K562 (cell line): ENCODE measurements around the gene CACTIN. TPM values are rescaled to one million over a fixed set of nuclear protein-coding genes. Genes with fewer than 3 reads are reported as not detected.
A peak's percentile ranks its signal among the peaks of the same experiment; 100 is the strongest.

Experiments used
- CBX8 ChIP-seq: fragments of 200-600 bp; sonication (generic); IDR thresholded peaks from 2 replicates; pipeline ENCODE4 v1.6.1; 2012; ENCODE audit warnings: borderline replicate concordance, mixed run types, low read depth, mild to moderate bottlenecking, moderate library complexity, mixed read lengths, low read length, control low read depth, inconsistent platforms; ENCODE audit not compliant: poor library complexity, severe bottlenecking; ENCODE audit errors: extremely low read depth
- CHD4 ChIP-seq: fragments of 200-600 bp; sonication (generic); IDR thresholded peaks from 3 replicates; pipeline ENCODE4 v1.6.1; 2012; ENCODE audit warnings: low read depth, mild to moderate bottlenecking, mixed read lengths, low read length, inconsistent platforms; ENCODE audit not compliant: insufficient read depth, insufficient replicate concordance, poor library complexity, severe bottlenecking
- CREB1 ChIP-seq, 2 experiments: sonication (generic) in 1 of 2; formaldehyde crosslinking in 1 of 2; IDR thresholded peaks; 2 replicates each; pipeline versions ENCODE4 v1.6.1 to v1.8.0; 2012 to 2022; ENCODE audit warnings: inconsistent platforms in 1 of 2, mild to moderate bottlenecking in 1 of 2, missing genetic modification reagents in 1 of 2, moderate library complexity in 1 of 2
- ELF1 ChIP-seq: fragments of 200-800 bp; sonication (Bioruptor generic); IDR thresholded peaks from 2 replicates; pipeline ENCODE4 v1.6.1; 2016; ENCODE audit warnings: missing genetic modification characterization, missing compliant biosample characterization
- ELK3 ChIP-seq: fragments of 450-650 bp; formaldehyde crosslinking; IDR thresholded peaks from 2 replicates; pipeline ENCODE4 v1.4.0; 2020; ENCODE audit warnings: mild to moderate bottlenecking
- KDM1A ChIP-seq, 2 experiments: fragments of 450-650 bp; IDR thresholded peaks; 2 replicates each; pipeline ENCODE4 v1.6.1; 2016; ENCODE audit warnings: mild to moderate bottlenecking in 2 of 2
- MEF2D ChIP-seq: conservative IDR thresholded peaks from 2 replicates; pipeline ENCODE4 v1.6.1; 2016; ENCODE audit warnings: low read depth, missing genetic modification characterization, missing compliant biosample characterization
- NR2F6 ChIP-seq: fragments of 450-650 bp; formaldehyde crosslinking; IDR thresholded peaks from 2 replicates; pipeline ENCODE4 v1.4.0; 2020; ENCODE audit warnings: mild to moderate bottlenecking
- NR4A1 ChIP-seq, 2 experiments: fragments of 250-450 bp in 1 of 2; fragments of 450-650 bp in 1 of 2; sonication (Bioruptor Pico) in 1 of 2; IDR thresholded peaks; 2 replicates each; pipeline versions ENCODE4 v1.4.0 to v1.6.1; 2016 to 2020; ENCODE audit warnings: mild to moderate bottlenecking in 2 of 2, missing compliant biosample characterization in 1 of 2, missing genetic modification characterization in 1 of 2, moderate library complexity in 1 of 2
- PBX2 ChIP-seq, 2 experiments: IDR thresholded peaks in 1 of 2; conservative IDR thresholded peaks in 1 of 2; 2 replicates each; pipeline ENCODE4 v1.6.1; 2016; ENCODE audit warnings: low read depth in 2 of 2, mild to moderate bottlenecking in 1 of 2, missing compliant biosample characterization in 1 of 2, missing genetic modification characterization in 1 of 2, moderate library complexity in 1 of 2
- SMARCA4 ChIP-seq: fragments of 450-650 bp; IDR thresholded peaks from 2 replicates; pipeline ENCODE4 v1.6.1; 2016
- TBL1XR1 ChIP-seq, 2 experiments: IDR thresholded peaks; 2 replicates each; pipeline ENCODE4 v1.6.1; 2012; ENCODE audit warnings: improper control_type of control experiment in 2 of 2, low read length in 2 of 2, mild to moderate bottlenecking in 1 of 2
- ZFP30 ChIP-seq: fragments of 250-450 bp; sonication (Bioruptor Pico); IDR thresholded peaks from 2 replicates; pipeline ENCODE4 v1.8.0; 2022; ENCODE audit warnings: moderate library complexity, mild to moderate bottlenecking, inconsistent platforms, borderline replicate concordance
- polyA plus RNA-seq, 8 experiments: library from polyadenylated mRNA; depleted of rRNA in 4 of 8; stranded (reverse) in 5 of 8; unstranded in 3 of 8; fragments of >200 nt; fragmentation: Nextera tagmentation in 2 of 8; fragmentation: Illumina TruSeq in 1 of 8; extraction: Ambion mirVana in 2 of 8; extraction: Trizol in 1 of 8; gene quantifications; 2 replicates each; pipeline versions ENCODE4 v1.2.1 to v1.2.3, GENCODE V29; 2011 to 2014; ENCODE audit warnings: inconsistent platforms in 1 of 8, missing spikeins in 1 of 8
- total RNA-seq, 7 experiments: library from RNA; depleted of rRNA in 6 of 7; stranded (reverse); fragments of >200 nt in 6 of 7; fragmentation: Illumina TruSeq in 2 of 7; extraction: Trizol in 2 of 7; gene quantifications; 2 replicates each; pipeline versions ENCODE4 v1.2.1 to v1.2.3, GENCODE V29; 2011 to 2021; ENCODE audit warnings: low replicate concordance in 1 of 7

Gene CACTIN
- total and polyA plus RNA-seq, 9 of the 15 experiments (the other 6 are each of a cell fraction or from before 2014, with no cell fraction given), result 0.15 to 49.2 (median 15.0) TPM

GRCh38 chr19:3580156-3580934 lies 46.2 kb downstream of the CACTIN start (continued):
- TF ChIP-seq MEF2D (0 out of 2 replicates have a peak, but pooled peaks have one; percentile 21), ELK3 (CRISPR knock-in tag) (no peak), PBX2 (CRISPR knock-in tag; IDR thresholded peaks at IDR 0.05; ENCODE audit: low read depth) (no peak), PBX2 (tag; conservative IDR thresholded peaks at IDR 0.05; ENCODE audit: low read depth) (peak; percentile 52), SMARCA4 (peak; percentile 84), NR4A1 (CRISPR knock-in tag; IDR thresholded peaks at IDR 0.05) (no peak), NR4A1 (tag; IDR thresholded peaks at IDR 0.05) (no peak), ZFP30 (CRISPR knock-in tag) (no peak), ELF1 (tag) (no peak), CBX8 (no peak), TBL1XR1 (IDR thresholded peaks at IDR 0.05; ENCODE audit: low read length in 2 of 2) (no peak), KDM1A (IDR thresholded peaks at IDR 0.05) (peak; percentile 97), CREB1 (IDR thresholded peaks at IDR 0.05) (no peak), CREB1 (CRISPR knock-in tag; IDR thresholded peaks at IDR 0.05) (no peak), CHD4 (no peak), NR2F6 (CRISPR knock-in tag) (no peak)
